Subcutaneous abdominal adipose tissue (tissue), 5 donors: ENCODE measurements around the gene NFKBIA.

Source experiments
- H3K27ac ChIP-seq: one replicate; pipeline ENCODE4 v1.7.0; 2013; ENCODE audit warnings: low read depth, mild to moderate bottlenecking, inconsistent platforms, low read length, moderate library complexity
- H3K27me3 ChIP-seq, 5 donors: one replicate each; pipeline ENCODE4 v1.7.0; 2013; ENCODE audit warnings: low read length in 5 of 5, inconsistent platforms in 1 of 5; ENCODE audit not compliant: control insufficient read depth in 5 of 5, insufficient read depth in 4 of 5
- H3K36me3 ChIP-seq, 5 donors: one replicate each; pipeline ENCODE4 v1.7.0; 2013; ENCODE audit warnings: low read length in 5 of 5; ENCODE audit not compliant: control insufficient read depth in 5 of 5, insufficient read depth in 5 of 5
- H3K4me1 ChIP-seq, 5 donors: one replicate each; pipeline ENCODE4 v1.7.0; 2013; ENCODE audit warnings: low read length in 5 of 5, mild to moderate bottlenecking in 3 of 5, moderate library complexity in 1 of 5; ENCODE audit not compliant: control insufficient read depth in 5 of 5, insufficient read depth in 5 of 5
- H3K4me3 ChIP-seq, 5 donors: one replicate each; pipeline ENCODE4 v1.7.0; 2013; ENCODE audit warnings: low read length in 5 of 5, low read depth in 1 of 5
- H3K9ac ChIP-seq, 5 donors: one replicate each; pipeline ENCODE4 v1.7.0; 2013; ENCODE audit warnings: low read length in 5 of 5, mild to moderate bottlenecking in 4 of 5, moderate library complexity in 3 of 5
- H3K9me3 ChIP-seq, 5 donors: one replicate each; pipeline ENCODE4 v1.7.0; 2013; ENCODE audit warnings: low read length in 5 of 5; ENCODE audit not compliant: control insufficient read depth in 5 of 5
- donor health status: healthy.
- donor health status: healthy.
- donor health status: healthy.
- donor health status: healthy.
- donor health status: healthy.

Gene NFKBIA

DNA sequence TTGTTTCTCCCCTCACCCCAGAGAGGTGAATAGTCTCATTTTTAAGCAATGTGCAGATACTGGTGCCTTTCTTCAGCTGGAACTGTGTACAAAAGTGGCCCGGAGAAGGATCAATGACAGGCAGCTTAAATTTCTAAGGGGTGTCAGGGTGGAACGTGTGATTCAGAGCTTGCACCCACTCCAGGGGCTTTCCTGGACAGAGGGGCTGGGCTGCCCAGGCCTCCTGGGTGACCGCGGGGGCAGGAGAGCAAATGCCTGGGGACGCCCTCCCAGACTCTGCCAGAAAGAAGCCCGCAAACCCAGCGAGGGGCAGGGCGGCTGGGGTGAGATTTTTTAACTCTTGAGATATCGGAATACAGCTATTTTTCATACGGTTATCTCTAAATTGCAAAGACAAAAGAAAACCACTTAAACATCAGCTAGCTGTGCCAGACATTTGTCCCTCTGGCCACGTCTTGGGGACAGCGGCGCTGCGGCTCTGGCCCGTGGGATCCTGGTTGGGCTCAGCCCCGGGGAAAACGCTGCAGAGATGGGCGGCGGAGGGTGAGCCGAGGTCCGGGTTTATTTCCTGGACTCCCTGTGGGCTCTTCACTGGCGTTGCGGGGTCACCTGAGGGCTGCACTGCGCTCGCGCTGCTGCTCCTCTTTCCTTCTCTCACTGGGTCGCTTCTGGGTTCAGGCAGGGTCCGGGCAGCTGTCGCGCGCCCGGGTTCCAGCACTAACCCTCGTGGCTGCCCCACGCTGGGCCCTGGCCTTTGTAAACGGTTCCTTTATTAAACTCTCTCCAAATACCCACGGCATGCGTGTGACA lies 35.8 kb downstream of the NFKBIA start:
- Histone ChIP-seq H3K4me1 (peaks cover 0 to 43% (median 41%) of the 10 kb centered on the region in 5 donors), H3K36me3 (no peaks in the 10 kb centered on the region), H3K27ac (no peak overlapping the region), H3K9ac (no peak overlapping the region), H3K9me3 (peaks cover 0 to 4% (median 2%) of the 10 kb centered on the region in 5 donors), H3K4me3 (no peak overlapping the region), H3K27me3 (no peaks in the 10 kb centered on the region)

DNA sequence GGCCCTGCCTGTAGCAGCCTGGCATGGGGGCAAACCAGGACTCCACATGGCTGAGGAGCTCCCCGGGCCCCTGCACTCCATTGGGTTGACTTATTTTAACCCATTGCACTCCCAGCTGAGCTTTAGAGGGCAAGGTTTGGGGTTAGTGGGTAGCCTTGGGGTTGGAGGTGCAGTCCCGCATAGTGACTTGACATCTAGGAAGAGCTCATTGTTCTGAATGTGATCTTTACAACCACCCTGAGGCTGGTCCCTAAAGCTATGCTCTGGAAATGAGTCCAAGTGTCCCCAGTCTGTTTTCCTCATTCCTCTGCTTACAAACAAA lies 36.4 kb downstream of the NFKBIA start:
- Histone ChIP-seq H3K27ac (no peak overlapping the region), H3K4me1 (peaks cover 4 to 45% (median 44%) of the 10 kb centered on the region in 5 donors), H3K9ac (no peak overlapping the region), H3K4me3 (no peak overlapping the region), H3K36me3 (no peaks in the 10 kb centered on the region), H3K27me3 (peaks cover 0 to 1% (median 0%) of the 10 kb centered on the region in 5 donors), H3K9me3 (peaks cover 0 to 4% (median 2%) of the 10 kb centered on the region in 5 donors)

DNA sequence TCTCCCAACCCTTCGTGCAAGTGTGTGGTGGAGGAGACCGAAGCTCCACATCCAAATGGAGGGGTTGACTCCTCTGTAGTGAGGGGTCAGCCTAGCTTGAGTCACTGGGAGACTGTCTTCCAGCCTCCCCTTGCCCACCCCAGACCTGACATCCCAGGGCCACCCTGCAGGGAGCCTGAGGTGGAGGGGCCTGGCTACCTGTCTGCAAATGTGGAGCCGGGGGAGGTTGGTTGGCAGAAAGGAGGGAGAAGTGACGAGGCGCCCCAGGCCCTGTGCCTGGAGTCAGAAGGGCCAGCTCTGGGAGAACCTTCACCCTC lies 37.5 kb downstream of the NFKBIA start:
- Histone ChIP-seq H3K36me3 (no peaks in the 10 kb centered on the region), H3K9me3 (peaks cover 0 to 4% (median 3%) of the 10 kb centered on the region in 5 donors), H3K4me1 (peaks cover 7 to 54% (median 53%) of the 10 kb centered on the region in 5 donors), H3K4me3 (no peak overlapping the region), H3K27me3 (peaks cover 0 to 4% (median 0%) of the 10 kb centered on the region in 5 donors), H3K9ac (no peak overlapping the region), H3K27ac (peak overlapping the region; percentile 71)

DNA sequence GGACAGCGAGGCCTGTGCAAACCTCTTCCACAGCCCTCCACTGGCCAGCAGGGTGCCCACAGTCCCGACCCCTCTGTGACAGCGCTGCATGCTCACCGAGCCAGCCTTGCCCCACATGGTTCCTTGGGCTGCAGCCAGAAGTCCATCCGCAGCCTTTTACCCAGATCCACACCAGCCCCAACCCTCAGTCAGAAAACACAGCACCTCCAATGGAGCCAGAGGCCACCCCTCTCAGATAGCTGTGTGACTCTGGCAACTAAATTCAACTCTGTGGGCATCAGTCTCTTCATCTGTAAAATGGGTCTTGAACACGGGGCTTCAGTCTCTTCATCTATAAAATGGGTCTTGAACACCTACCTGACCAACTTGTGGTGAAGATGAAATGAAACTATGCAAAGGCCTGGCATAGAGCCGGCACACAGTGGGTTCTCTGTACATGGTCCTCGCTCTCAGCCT lies 38.0 kb downstream of the NFKBIA start:
- H3K27ac ChIP-seq, result peak overlapping the region; percentile 71
- no peaks in the 10 kb centered on the region for H3K36me3 ChIP-seq
- H3K4me3 ChIP-seq, result no peak overlapping the region
- peak overlapping the region in 1 of 5 donors; percentile 42 for H3K9ac ChIP-seq
- H3K27me3 ChIP-seq, result peaks cover 0 to 4% (median 0%) of the 10 kb centered on the region in 5 donors
- peaks cover 7 to 54% (median 53%) of the 10 kb centered on the region in 5 donors for H3K4me1 ChIP-seq
- H3K9me3 ChIP-seq, result peaks cover 0 to 4% (median 3%) of the 10 kb centered on the region in 5 donors

DNA sequence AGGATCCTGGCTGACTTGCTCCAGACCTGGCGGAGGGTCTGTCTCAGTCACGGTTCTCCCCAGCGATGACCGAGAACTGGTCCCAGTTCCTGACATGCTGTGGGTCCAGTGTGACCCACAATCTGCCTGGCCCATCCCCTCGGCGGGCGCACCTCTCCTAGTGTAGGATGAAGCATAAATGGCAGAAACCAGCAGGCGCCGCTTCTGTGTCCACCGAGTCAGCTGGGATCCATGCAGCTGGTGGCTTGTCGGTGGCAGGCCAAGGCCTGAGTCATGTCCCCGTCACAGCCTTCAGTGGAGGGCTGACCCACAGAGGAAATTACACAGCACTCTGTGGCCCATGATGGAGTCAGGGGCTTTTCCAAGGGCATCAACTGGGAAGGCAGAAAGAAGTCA lies 38.5 kb downstream of the NFKBIA start:
- Histone ChIP-seq H3K9ac (peak overlapping the region in 1 of 5 donors; percentile 42), H3K4me1 (peaks cover 7 to 54% (median 53%) of the 10 kb centered on the region in 5 donors), H3K27ac (peak overlapping the region; percentile 71), H3K36me3 (no peaks in the 10 kb centered on the region), H3K9me3 (peaks cover 0 to 3% (median under 1%) of the 10 kb centered on the region in 5 donors), H3K4me3 (no peak overlapping the region), H3K27me3 (peaks cover 0 to 4% (median 0%) of the 10 kb centered on the region in 5 donors)

DNA sequence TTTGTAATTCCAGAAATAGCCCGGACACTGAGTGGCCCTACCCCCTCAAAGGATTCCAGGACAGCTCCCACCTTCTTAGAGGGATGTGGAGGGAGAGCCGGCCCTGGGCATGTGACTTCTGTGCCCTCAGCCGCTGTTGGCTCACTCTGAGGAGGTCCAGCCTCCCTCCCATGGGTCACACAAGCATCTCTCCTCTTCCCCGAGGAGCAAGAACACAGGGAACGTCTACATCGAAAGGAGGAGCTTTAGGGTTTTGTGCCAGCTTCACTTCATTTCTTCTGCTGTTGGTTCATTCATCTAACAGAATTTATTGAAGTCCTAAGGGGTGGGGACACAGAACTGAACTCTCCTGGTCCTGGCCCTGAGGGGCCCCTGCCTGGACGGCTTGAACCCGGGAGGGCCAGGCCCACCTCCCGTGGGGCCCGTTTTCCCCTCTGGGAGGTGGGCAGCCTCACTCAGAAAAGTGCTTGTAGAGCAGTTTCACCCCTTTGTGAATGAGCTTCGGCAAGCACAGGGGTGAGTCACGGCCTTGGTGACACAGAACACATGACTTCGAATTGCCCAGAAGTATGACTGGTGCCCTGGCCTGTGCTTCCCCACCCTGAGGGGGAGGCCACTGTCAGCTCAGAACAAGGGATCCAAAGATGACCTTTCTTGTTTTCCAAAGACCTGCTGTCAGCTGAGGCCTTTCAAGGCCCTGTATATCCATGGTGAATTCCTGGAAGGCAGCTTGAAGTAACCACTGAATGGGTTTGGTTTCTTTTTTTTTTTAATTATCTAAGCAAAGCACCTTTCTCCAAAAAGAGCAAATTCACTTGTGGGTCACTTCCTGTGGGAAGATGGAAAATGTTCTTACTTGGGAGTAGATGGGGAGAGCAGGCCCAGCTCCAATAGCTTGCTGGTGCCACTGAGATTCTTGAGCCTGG lies 39.2 kb downstream of the NFKBIA start:
- Histone ChIP-seq H3K4me1 (peaks cover 7 to 54% (median 53%) of the 10 kb centered on the region in 5 donors), H3K9me3 (peaks cover 0 to 3% (median 0%) of the 10 kb centered on the region in 5 donors), H3K27ac (peak overlapping the region; percentile 71), H3K9ac (peak overlapping the region in 2 of 5 donors; percentile 42 to 67), H3K36me3 (no peaks in the 10 kb centered on the region), H3K27me3 (peaks cover 0 to 4% (median 0%) of the 10 kb centered on the region in 5 donors), H3K4me3 (no peak overlapping the region)

DNA sequence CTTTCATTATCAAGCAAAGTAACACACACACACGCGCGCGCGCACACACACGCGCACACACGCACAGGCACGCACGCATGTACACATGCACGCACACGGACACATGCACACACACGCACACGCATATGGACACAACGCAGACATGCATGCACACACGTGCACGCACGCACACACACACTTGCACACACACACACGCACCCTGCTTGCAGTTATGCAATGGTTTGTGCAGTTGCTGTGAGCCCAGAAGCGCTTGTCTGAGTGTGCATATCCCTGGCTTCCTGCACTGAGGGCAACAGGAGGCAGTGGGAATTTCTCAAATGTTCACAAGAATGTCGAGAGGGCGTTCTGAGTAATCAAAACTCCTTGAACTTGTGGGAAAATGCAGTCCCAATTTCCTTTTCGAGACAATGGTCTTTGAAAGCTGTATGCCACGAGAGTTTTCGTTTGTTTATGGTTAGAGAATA lies 41.6 kb downstream of the NFKBIA start:
- H3K27me3 ChIP-seq, result peaks cover 0 to 4% (median 0%) of the 10 kb centered on the region in 5 donors
- H3K36me3 ChIP-seq, result no peaks in the 10 kb centered on the region
- no peak overlapping the region for H3K27ac ChIP-seq
- H3K9ac ChIP-seq, result peak overlapping the region in 2 of 5 donors; percentile 26 to 99
- H3K4me3 ChIP-seq, result peak overlapping the region in 1 of 5 donors; percentile 39
- H3K9me3 ChIP-seq, result peaks cover 0 to 3% (median 0%) of the 10 kb centered on the region in 5 donors
- peaks cover 7 to 43% (median 37%) of the 10 kb centered on the region in 5 donors for H3K4me1 ChIP-seq

DNA sequence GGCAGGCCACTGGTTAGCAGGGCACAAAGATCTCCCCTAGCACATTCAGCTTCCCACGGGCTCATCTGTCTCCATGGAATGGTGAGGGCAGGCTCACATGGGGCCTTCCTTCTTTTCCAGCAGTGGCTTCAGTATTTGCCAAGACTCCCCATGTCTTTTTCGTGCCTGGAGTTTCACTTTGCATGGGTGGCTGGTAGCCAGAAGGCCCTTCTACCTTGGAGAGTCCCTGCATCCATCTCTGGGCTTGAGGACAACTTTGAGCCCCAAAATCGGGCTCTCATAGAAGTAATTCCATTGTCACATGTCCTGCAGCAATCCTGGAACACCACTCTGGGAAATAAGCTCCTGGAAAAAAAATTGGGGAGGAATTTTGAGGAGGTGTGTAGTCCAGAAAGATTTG lies 42.1 kb downstream of the NFKBIA start:
- Histone ChIP-seq H3K27ac (no peak overlapping the region), H3K36me3 (no peaks in the 10 kb centered on the region), H3K27me3 (peaks cover 0 to 4% (median 0%) of the 10 kb centered on the region in 5 donors), H3K4me1 (peaks cover 7 to 38% (median 32%) of the 10 kb centered on the region in 5 donors), H3K9me3 (peaks cover 0 to 3% (median 0%) of the 10 kb centered on the region in 5 donors), H3K4me3 (no peak overlapping the region), H3K9ac (no peak overlapping the region)

DNA sequence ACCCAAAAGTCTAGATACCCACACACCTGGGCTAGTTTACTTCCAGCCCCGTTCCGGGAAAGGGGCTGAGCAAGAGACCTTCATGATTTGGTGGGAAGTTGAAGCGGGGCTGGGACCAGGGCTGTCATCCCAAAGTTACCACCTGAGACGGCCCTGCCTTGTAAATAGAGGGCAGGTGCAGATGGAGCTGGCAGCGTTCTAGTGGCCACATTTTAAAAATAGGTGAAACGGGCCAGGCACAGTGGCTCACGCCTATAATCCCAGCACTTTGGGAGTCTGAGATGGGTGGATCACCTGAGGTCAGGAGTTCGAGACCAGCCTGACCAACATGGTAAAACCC lies 43.4 kb downstream of the NFKBIA start:
- H3K27me3 ChIP-seq, result peaks cover 0 to 4% (median 0%) of the 10 kb centered on the region in 5 donors
- no peak overlapping the region for H3K9ac ChIP-seq
- peaks cover 7 to 25% (median 22%) of the 10 kb centered on the region in 5 donors for H3K4me1 ChIP-seq
- no peak overlapping the region for H3K4me3 ChIP-seq
- H3K27ac ChIP-seq, result no peak overlapping the region
- H3K9me3 ChIP-seq, result peaks cover 0 to 3% (median 0%) of the 10 kb centered on the region in 5 donors
- no peaks in the 10 kb centered on the region for H3K36me3 ChIP-seq
